Pancreas (tissue), 10 donors: Measurements from ENCODE around the gene RRBP1. TPM values are rescaled to one million over a fixed set of nuclear protein-coding genes. Genes with fewer than 3 reads are reported as not detected.
A peak's percentile ranks its signal among the peaks of the same experiment; 100 is the strongest.

Source experiments
- ATAC-seq, 4 donors: fragments of 200-7000 bp; cut with Tn5 transposase; one replicate each; pipeline versions ENCODE4 v1.8.0 to v1.9.1; 2020; ENCODE audit warnings: mild to moderate bottlenecking in 4 of 4, moderate library complexity in 4 of 4
- DNase-seq, 6 donors: peaks; one replicate each; pipeline ENCODE4 v3.0.0-alpha.2; 2020
- FAIRE-seq: peaks from 2 replicates; lab custom pipeline; 2012; peaks lifted over from hg19 to GRCh38; lab: Jason Lieb, UNC
- H3K27ac ChIP-seq, 4 donors: fragments of 200-600 bp; sonication (generic); 1 replicate in 3 of 4; 2 replicates in 1 of 4; pipeline versions ENCODE4 v1.5.0 to v1.8.0; 2020
- H3K27me3 ChIP-seq, 4 donors: fragments of 200-600 bp; one replicate each; pipeline ENCODE4 v1.8.0; 2021
- H3K36me3 ChIP-seq, 3 donors: fragments of 200-600 bp; sonication (generic) in 1 of 3; one replicate each; pipeline versions ENCODE4 v1.5.0 to v1.8.0; 2020 to 2021
- H3K4me1 ChIP-seq, 3 donors: fragments of 200-600 bp; one replicate each; pipeline ENCODE4 v1.8.0; 2021
- H3K4me3 ChIP-seq, 4 donors: fragments of 200-600 bp; sonication (generic) in 2 of 4; one replicate each; pipeline versions ENCODE4 v1.5.0 to v1.8.0; 2020 to 2021
- H3K9me3 ChIP-seq, 4 donors: fragments of 200-600 bp; one replicate each; pipeline ENCODE4 v1.8.0; 2021
- CTCF ChIP-seq, 4 donors: fragments of 200-600 bp; sonication (generic) in 3 of 4; IDR thresholded peaks; one replicate each; pipeline versions ENCODE4 v1.5.0 to v1.8.0; 2021; ENCODE audit warnings: antibody characterized with exemption in 4 of 4
- WGBS, 2 donors: extraction: QIAGEN DNeasy Blood & Tissue Kit; methylation state at CpG; one replicate each; pipeline ENCODE4 v1.1.7; 2013; 5-methylcytosine and 5-hydroxymethylcytosine counted together
- intact Hi-C, 3 donors: fragments of 100-400 bp; cut with DNase I; formaldehyde crosslinking; loops; one replicate each; pipeline versions ENCODE4 v1.11.1 to v1.14.2; 2022
- polyA plus RNA-seq, 2 donors: library from polyadenylated mRNA; stranded (reverse); fragments of 200-250 nt; gene quantifications; one replicate each; pipeline ENCODE4 v1.2.3, GENCODE V29; 2013
- total RNA-seq, 6 donors: library from RNA; stranded (reverse); fragmentation: NEBNext Ultra II Directional in 4 of 6; extraction: Animal tissue kit (Norgen Biotek cat#: 25700) in 4 of 6; gene quantifications; one replicate each; pipeline versions ENCODE4 v1.2.1 to v1.2.4, GENCODE V29; 2021 to 2023
- donor health status: healthy with polysubstance abuse.
- donor health status: DM: no; HTN: no; CAD: no; lungs with moderate emphysema.
- donor health status: DM: no; HTN: no; CAD: no.
- donor health status: control.
- donor health status: control.
- donor health status: Bipolar disorder and iron deficiency.
- donor health status: DM: yes; HTN: yes; CAD: no.
- donor health status: DM: no; HTN: no; CAD: no.
- donor health status: DM: no; HTN: no; CAD: no.
- donor health status: DM: yes; HTN: yes; CAD: no.

Gene RRBP1
- total and polyA plus RNA-seq, 8 donors = 170 to 442 (median 348) TPM

- WGBS, 2 donors = 88 to 91% methylated on average over 3 of the region's 3 CpGs
- intact Hi-C loops = loop anchor here in 1 of 3 donors (10.0 kb wide), 1 partner anchor 197 kb away; no protein-coding TSS in a partner anchor
- DNase-seq (no peak), ATAC-seq (no peak), FAIRE-seq (no peak)
- Histone ChIP-seq H3K9me3 (no peaks in the 10 kb centered on the region), H3K36me3 (no peaks in the 10 kb centered on the region), H3K27ac (no peak overlapping the region), H3K4me1 (peaks cover 21 to 40% (median 32%) of the 10 kb centered on the region in 3 donors), H3K27me3 (no peaks in the 10 kb centered on the region), H3K4me3 (no peak overlapping the region)
- TF ChIP-seq CTCF (IDR thresholded peaks at IDR 0.05) = no peak
Measured at GRCh38 chr20:17687800-17688199, 5.8 kb upstream of the RRBP1 start.

DNA sequence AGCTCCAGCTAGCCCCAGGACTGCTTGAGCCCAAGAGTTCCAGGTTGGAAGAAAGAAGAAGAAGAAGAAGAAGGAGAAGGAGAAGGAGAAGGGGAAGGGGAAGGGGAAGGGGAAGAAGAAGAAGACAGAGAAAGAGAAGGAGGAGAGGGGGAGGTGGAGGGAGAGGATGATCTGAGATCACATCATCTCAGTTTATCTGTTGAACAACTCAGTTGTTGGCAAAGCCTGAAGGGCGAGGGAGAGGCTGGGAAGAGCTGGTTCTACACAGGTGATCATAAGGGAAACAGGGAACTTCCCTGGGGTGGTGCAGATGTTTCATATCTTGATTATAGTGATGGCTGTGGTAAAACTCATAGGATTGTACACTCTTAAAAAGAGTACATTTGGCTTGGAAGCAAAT, 3.1 kb upstream of the RRBP1 start:
- DNase-seq (no peak), ATAC-seq (no peak), FAIRE-seq (no peak)
- intact Hi-C loops = loop anchor here in 1 of 3 donors (10.0 kb wide), 1 partner anchor 200 kb away; no protein-coding TSS in a partner anchor
- no peaks in the 10 kb centered on the region for H3K36me3 ChIP-seq
- H3K27me3 ChIP-seq = no peaks in the 10 kb centered on the region
- no peak for TF ChIP-seq CTCF (IDR thresholded peaks at IDR 0.05)
- H3K4me1 ChIP-seq = peaks cover 14 to 24% (median 23%) of the 10 kb centered on the region in 3 donors
- 52 to 62% methylated on average over 1 of the region's 1 CpG for WGBS, 2 donors
- H3K4me3 ChIP-seq = no peak overlapping the region
- no peaks in the 10 kb centered on the region for H3K9me3 ChIP-seq
- peak overlapping the region in 2 of 4 donors; percentile 89 to 97 for H3K27ac ChIP-seq

GRCh38 chr20:17684077-17684888, 2.2 kb upstream of the RRBP1 start:
- 39 to 40% methylated on average over 13 of the region's 13 CpGs for WGBS, 2 donors
- intact Hi-C loops = loop anchor here in 1 of 3 donors (10.0 kb wide), 1 partner anchor 201 kb away; no protein-coding TSS in a partner anchor
- Histone ChIP-seq H3K27me3 (no peaks in the 10 kb centered on the region), H3K36me3 (no peaks in the 10 kb centered on the region), H3K4me1 (peaks cover 16 to 29% (median 19%) of the 10 kb centered on the region in 3 donors), H3K4me3 (peak overlapping the region in 1 of 4 donors; percentile 12), H3K27ac (peak overlapping the region; percentile 51 to 97 (median 76)), H3K9me3 (no peaks in the 10 kb centered on the region)
- no peak for TF ChIP-seq CTCF (IDR thresholded peaks at IDR 0.05)
- peak in 2 of 6 donors; percentile 55 to 67 for DNase-seq
- no peak for FAIRE-seq
- ATAC-seq = peak in 3 of 4 donors; percentile 5 to 46 (median 14)

- TF ChIP-seq CTCF (IDR thresholded peaks at IDR 0.05) = no peak
- intact Hi-C loops = loop anchor here in 1 of 3 donors (10.0 kb wide), 1 partner anchor 201 kb away; no protein-coding TSS in a partner anchor
- peak in 1 of 6 donors; percentile 49 for DNase-seq
- peaks cover 20 to 34% (median 28%) of the 10 kb centered on the region in 3 donors for H3K4me1 ChIP-seq
- 16 to 18% methylated on average over 10 of the region's 10 CpGs for WGBS, 2 donors
- H3K36me3 ChIP-seq = no peaks in the 10 kb centered on the region
- peak overlapping the region; percentile 64 to 97 (median 92) for H3K27ac ChIP-seq
- ATAC-seq = peak in 3 of 4 donors; percentile 3 to 16 (median 14)
- FAIRE-seq = no peak
- no peaks in the 10 kb centered on the region for H3K9me3 ChIP-seq
- H3K4me3 ChIP-seq = peak overlapping the region in 2 of 4 donors; percentile 82 to 87
- H3K27me3 ChIP-seq = no peaks in the 10 kb centered on the region
Measured at GRCh38 chr20:17683218-17684076, 1.4 kb upstream of the RRBP1 start.
